Activated B cell treated with CpG ODN at 0.5 μM for 24 hours (primary cell): ENCODE measurements around the gene ADARB2. TPM values are rescaled to one million over a fixed set of nuclear protein-coding genes. Genes with fewer than 3 reads are reported as not detected.

Experiments
- ATAC-seq: fragments of 200-7000 bp; cut with Tn5 transposase; one replicate; pipeline ENCODE4 v1.10.0; 2021; ENCODE audit warnings: low read depth, mild to moderate bottlenecking, moderate library complexity
- CTCF ChIA-PET: fragments of 350-600 bp; sonication (Branson Sonifier 250); formaldehyde crosslinking; loops from one replicate; lab custom pipeline; 2021; ENCODE audit warnings: antibody characterized with exemption; lab: Charles Lee
- POLR2A ChIA-PET: fragments of 350-600 bp; sonication (Branson Sonifier 250); formaldehyde crosslinking; loops from one replicate; lab custom pipeline; 2021; ENCODE audit warnings: antibody characterized with exemption; lab: Charles Lee
- DNase-seq: peaks from one replicate; pipeline ENCODE4 v3.0.0; 2022
- H3K27ac Mint-ChIP-seq: one replicate; pipeline ENCODE4 v1.8.0; 2020; ENCODE audit warnings: mixed read lengths
- H3K27me3 Mint-ChIP-seq: one replicate; pipeline ENCODE4 v1.8.0; 2021; ENCODE audit warnings: mixed read lengths
- H3K36me3 Mint-ChIP-seq: one replicate; pipeline ENCODE4 v1.8.0; 2021; ENCODE audit warnings: low read depth, mixed read lengths
- H3K4me1 Mint-ChIP-seq: one replicate; pipeline ENCODE4 v1.8.0; 2021; ENCODE audit warnings: mixed read lengths
- H3K4me3 Mint-ChIP-seq: one replicate; pipeline ENCODE4 v1.8.0; 2020; ENCODE audit warnings: mild to moderate bottlenecking, mixed read lengths
- H3K9me3 Mint-ChIP-seq: one replicate; pipeline ENCODE4 v1.8.0; 2020; ENCODE audit warnings: mixed read lengths
- CTCF ChIP-seq: fragments of 200-600 bp; IDR thresholded peaks from one replicate; pipeline ENCODE4 v1.8.0; 2022; ENCODE audit warnings: antibody characterized with exemption, mild to moderate bottlenecking
- intact Hi-C: fragments of 100-400 bp; cut with micrococcal nuclease; formaldehyde crosslinking; loops from one replicate; pipeline ENCODE4 v1.15.1; 2024
- total RNA-seq: library from RNA; stranded (reverse); gene quantifications from 2 replicates; pipeline ENCODE4 v1.2.3, GENCODE V29; 2022

Gene ADARB2
- total RNA-seq, 1 donor from 2014 or later: 0.11 TPM

- H3K27me3 Mint-ChIP-seq: peaks cover 3% of the 10 kb centered on the region
- DNase-seq (no peak), ATAC-seq (no peak)
- no peak overlapping the region for H3K4me3 Mint-ChIP-seq
- no peak overlapping the region for H3K27ac Mint-ChIP-seq
- peaks cover 69% of the 10 kb centered on the region for H3K4me1 Mint-ChIP-seq
- intact Hi-C loops: loop anchor here (5.0 kb wide), 1 partner anchor 250 kb away; the partner anchor contains the start of gene ADARB2
- no peaks in the 10 kb centered on the region for H3K36me3 Mint-ChIP-seq
- POLR2A ChIA-PET: no interaction called here
- CTCF ChIA-PET: no interaction called here
- no peak for TF ChIP-seq CTCF
- no peaks in the 10 kb centered on the region for H3K9me3 Mint-ChIP-seq
Measured at GRCh38 chr10:1486841-1487687, 250.3 kb downstream of the ADARB2 start.

GRCh38 chr10:1485357-1485756, 252.0 kb downstream of the ADARB2 start:
- CTCF ChIA-PET: no interaction called here

GRCh38 chr10:1483826-1484225, 253.5 kb downstream of the ADARB2 start:
- ATAC-seq (no peak), DNase-seq (no peak)
- Mint-ChIP-seq H3K27ac (no peak overlapping the region), H3K9me3 (peaks cover 3% of the 10 kb centered on the region), H3K4me3 (no peak overlapping the region), H3K27me3 (peaks cover 3% of the 10 kb centered on the region), H3K36me3 (no peaks in the 10 kb centered on the region), H3K4me1 (peaks cover 45% of the 10 kb centered on the region)
- no peak for TF ChIP-seq CTCF
- intact Hi-C loops: no loop called here
- POLR2A ChIA-PET: interaction anchor here (0.9 kb wide), 1 partner anchor 19 kb away, joined by 3 read pairs; no protein-coding TSS in a partner anchor
- CTCF ChIA-PET: interaction anchor here (1.8 kb wide), 1 partner anchor 16 kb away, joined by 5 read pairs; no protein-coding TSS in a partner anchor

More at GRCh38 chr10:1485357-1485756, 252.0 kb downstream of the ADARB2 start:
- H3K9me3 Mint-ChIP-seq: no peaks in the 10 kb centered on the region
- TF ChIP-seq CTCF: no peak
- H3K27ac Mint-ChIP-seq: no peak overlapping the region
- POLR2A ChIA-PET: no interaction called here
- intact Hi-C loops: loop anchor here (5.0 kb wide), 1 partner anchor 252 kb away; the partner anchor contains the start of gene ADARB2
- ATAC-seq (no peak), DNase-seq (no peak)
- H3K36me3 Mint-ChIP-seq: no peaks in the 10 kb centered on the region
- H3K4me1 Mint-ChIP-seq: peaks cover 58% of the 10 kb centered on the region
- H3K27me3 Mint-ChIP-seq: peaks cover 3% of the 10 kb centered on the region
- H3K4me3 Mint-ChIP-seq: no peak overlapping the region

GRCh38 chr10:1483246-1483645, 254.1 kb downstream of the ADARB2 start:
- CTCF ChIA-PET: interaction anchor here (1.8 kb wide), 1 partner anchor 16 kb away, joined by 5 read pairs; no protein-coding TSS in a partner anchor
- peaks cover 3% of the 10 kb centered on the region for H3K9me3 Mint-ChIP-seq
- ATAC-seq: no peak

More at GRCh38 chr10:1483246-1483645, 254.1 kb downstream of the ADARB2 start:
- DNase-seq: no peak
- intact Hi-C loops: no loop called here
- peaks cover 40% of the 10 kb centered on the region for H3K4me1 Mint-ChIP-seq
- no peaks in the 10 kb centered on the region for H3K36me3 Mint-ChIP-seq
- H3K27ac Mint-ChIP-seq: no peak overlapping the region
- H3K27me3 Mint-ChIP-seq: peaks cover 3% of the 10 kb centered on the region
- POLR2A ChIA-PET: no interaction called here
- no peak overlapping the region for H3K4me3 Mint-ChIP-seq
- no peak for TF ChIP-seq CTCF
